Liver (tissue), 9 donors: ENCODE results near the gene ARHGEF7. TPM values are rescaled to one million over a fixed set of nuclear protein-coding genes. Genes with fewer than 3 reads are reported as not detected.

Experiments
- DNase-seq: peaks from one replicate; pipeline ENCODE4 v3.0.0-alpha.2; 2017; ENCODE audit warnings: low spot score
- H3K27ac ChIP-seq, 2 donors: one replicate each; pipeline ENCODE4 v1.7.0; 2013; ENCODE audit warnings: inconsistent platforms in 2 of 2, low read length in 2 of 2, control low read depth in 1 of 2, low read depth in 1 of 2, mild to moderate bottlenecking in 1 of 2
- H3K27me3 ChIP-seq, 4 donors: one replicate each; pipeline versions ENCODE4 v1.6.1 to v1.7.0; 2013; ENCODE audit warnings: low read length in 3 of 4, inconsistent platforms in 1 of 4, mild to moderate bottlenecking in 1 of 4, moderate library complexity in 1 of 4; ENCODE audit not compliant: control insufficient read depth in 4 of 4, insufficient read depth in 4 of 4
- H3K36me3 ChIP-seq, 4 donors: one replicate each; pipeline versions ENCODE4 v1.6.1 to v1.7.0; 2013; ENCODE audit warnings: low read length in 3 of 4, mild to moderate bottlenecking in 3 of 4, low read depth in 1 of 4, moderate library complexity in 1 of 4; ENCODE audit not compliant: control insufficient read depth in 4 of 4, insufficient read depth in 3 of 4
- H3K4me1 ChIP-seq, 4 donors: one replicate each; pipeline versions ENCODE4 v1.6.1 to v1.7.0; 2013; ENCODE audit warnings: low read length in 3 of 4, mild to moderate bottlenecking in 3 of 4, moderate library complexity in 1 of 4; ENCODE audit not compliant: control insufficient read depth in 4 of 4, insufficient read depth in 4 of 4
- H3K4me3 ChIP-seq, 3 donors: one replicate each; pipeline versions ENCODE4 v1.6.1 to v1.7.0; 2013; ENCODE audit warnings: low read length in 3 of 3, control low read depth in 1 of 3, low read depth in 1 of 3, mild to moderate bottlenecking in 1 of 3
- H3K9ac ChIP-seq, 2 donors: one replicate each; pipeline ENCODE4 v1.7.0; 2013; ENCODE audit warnings: low read length in 2 of 2, mild to moderate bottlenecking in 2 of 2, moderate library complexity in 2 of 2, control low read depth in 1 of 2, low read depth in 1 of 2
- H3K9me3 ChIP-seq, 4 donors: one replicate each; pipeline versions ENCODE4 v1.6.1 to v1.7.0; 2013; ENCODE audit warnings: low read length in 3 of 4; ENCODE audit not compliant: control insufficient read depth in 4 of 4
- FOXA1 ChIP-seq: IDR thresholded peaks from 2 replicates; pipeline ENCODE4 v1.6.1; 2016; ENCODE audit warnings: antibody characterized with exemption
- GABPA ChIP-seq, 2 donors: IDR thresholded peaks in 1 of 2; conservative IDR thresholded peaks in 1 of 2; 2 replicates each; pipeline ENCODE4 v1.6.1; 2016; ENCODE audit warnings: antibody characterized with exemption in 2 of 2, mild to moderate bottlenecking in 1 of 2, moderate library complexity in 1 of 2
- HNF4A ChIP-seq, 2 donors: conservative IDR thresholded peaks; 2 replicates each; pipeline ENCODE4 v1.6.1; 2016; ENCODE audit warnings: antibody characterized with exemption in 2 of 2, mild to moderate bottlenecking in 2 of 2
- HNF4G ChIP-seq: IDR thresholded peaks from 2 replicates; pipeline ENCODE4 v1.6.1; 2016; ENCODE audit warnings: antibody characterized with exemption
- RAD21 ChIP-seq, 2 donors: IDR thresholded peaks; 2 replicates each; pipeline ENCODE4 v1.6.1; 2016; ENCODE audit warnings: antibody characterized with exemption in 2 of 2, mild to moderate bottlenecking in 2 of 2
- RXRA ChIP-seq, 2 donors: IDR thresholded peaks; 2 replicates each; pipeline ENCODE4 v1.6.1; 2017 to 2018; ENCODE audit warnings: antibody characterized with exemption in 2 of 2, mild to moderate bottlenecking in 1 of 2
- TAF1 ChIP-seq: conservative IDR thresholded peaks from 2 replicates; pipeline ENCODE4 v1.6.1; 2016; ENCODE audit warnings: antibody characterized with exemption, mild to moderate bottlenecking
- YY1 ChIP-seq: IDR thresholded peaks from 2 replicates; pipeline ENCODE4 v1.6.1; 2016; ENCODE audit warnings: antibody characterized with exemption, mild to moderate bottlenecking
- WGBS: extraction: QIAGEN DNeasy Blood & Tissue Kit; methylation state at CpG from one replicate; pipeline ENCODE4 v1.1.7; 2013; 5-methylcytosine and 5-hydroxymethylcytosine counted together
- polyA plus RNA-seq, 2 donors: library from polyadenylated mRNA; stranded (reverse) in 1 of 2; unstranded in 1 of 2; fragments of 200-250 nt in 1 of 2; fragments of >200 nt in 1 of 2; fragmentation: Nextera tagmentation in 1 of 2; extraction: Ambion mirVana in 1 of 2; gene quantifications; one replicate each; pipeline versions ENCODE4 v1.2.1 to v1.2.3, GENCODE V29; 2013 to 2015
- total RNA-seq, 2 donors: library from RNA; depleted of rRNA; stranded (reverse); fragments of >200 nt; gene quantifications; one replicate each; pipeline ENCODE4 v1.2.3, GENCODE V29; 2014
- TF ChIP-seq, protein P1 (sequence below): fragments of 150-350 bp; IDR thresholded peaks from 2 replicates; pipeline ENCODE4 v1.5.1; 2017; ENCODE audit warnings: improper control_type of control experiment, low read depth, low read length; ENCODE audit not compliant: missing input control
- TF ChIP-seq, protein P2 (sequence below): IDR thresholded peaks from 2 replicates; pipeline ENCODE4 v1.6.1; 2016; ENCODE audit warnings: antibody characterized with exemption
- TF ChIP-seq, protein P3 (sequence below): IDR thresholded peaks from 2 replicates; pipeline ENCODE4 v1.6.1; 2016; ENCODE audit warnings: antibody characterized with exemption
- TF ChIP-seq, protein P4 (sequence below): IDR thresholded peaks from 2 replicates; pipeline ENCODE4 v1.6.1; 2016; ENCODE audit warnings: antibody characterized with exemption
- donor health status: healthy.
- donor health status: healthy.
- donor health status: healthy.
- donor health status: healthy.
- donor health status: healthy.

ARHGEF7 gene
- total and polyA plus RNA-seq, 4 donors, result 10.3 to 37.5 (median 20.1) TPM

DNA sequence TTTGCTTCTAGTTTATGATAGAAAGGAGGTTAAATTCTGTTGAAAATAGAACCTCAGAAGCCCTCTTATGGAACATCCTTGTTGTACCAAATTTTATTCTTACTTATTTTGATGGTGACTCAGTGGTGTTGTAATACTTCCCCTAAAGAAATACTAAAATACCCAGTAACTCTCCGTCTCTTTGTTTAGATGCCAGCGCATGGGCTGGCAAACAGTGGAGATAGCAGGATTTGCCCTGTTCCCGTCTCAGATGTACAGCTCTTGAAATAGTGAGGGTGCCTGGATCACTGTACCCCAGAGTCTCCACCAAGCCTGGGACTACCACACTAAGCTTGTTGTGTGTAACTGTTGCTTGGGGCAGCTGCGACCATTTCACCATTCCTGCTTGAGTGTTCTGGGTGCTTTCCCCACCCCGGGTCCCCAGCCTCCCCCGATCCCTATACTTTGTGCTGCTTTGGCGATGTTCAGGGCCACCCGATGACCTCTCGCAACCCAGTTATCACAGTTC lies 138.3 kb downstream of the ARHGEF7 start:
- WGBS, result 98% methylated on average over 9 of the region's 9 CpGs
- no peak for TF ChIP-seq YY1
- TF ChIP-seq, protein P1, sequence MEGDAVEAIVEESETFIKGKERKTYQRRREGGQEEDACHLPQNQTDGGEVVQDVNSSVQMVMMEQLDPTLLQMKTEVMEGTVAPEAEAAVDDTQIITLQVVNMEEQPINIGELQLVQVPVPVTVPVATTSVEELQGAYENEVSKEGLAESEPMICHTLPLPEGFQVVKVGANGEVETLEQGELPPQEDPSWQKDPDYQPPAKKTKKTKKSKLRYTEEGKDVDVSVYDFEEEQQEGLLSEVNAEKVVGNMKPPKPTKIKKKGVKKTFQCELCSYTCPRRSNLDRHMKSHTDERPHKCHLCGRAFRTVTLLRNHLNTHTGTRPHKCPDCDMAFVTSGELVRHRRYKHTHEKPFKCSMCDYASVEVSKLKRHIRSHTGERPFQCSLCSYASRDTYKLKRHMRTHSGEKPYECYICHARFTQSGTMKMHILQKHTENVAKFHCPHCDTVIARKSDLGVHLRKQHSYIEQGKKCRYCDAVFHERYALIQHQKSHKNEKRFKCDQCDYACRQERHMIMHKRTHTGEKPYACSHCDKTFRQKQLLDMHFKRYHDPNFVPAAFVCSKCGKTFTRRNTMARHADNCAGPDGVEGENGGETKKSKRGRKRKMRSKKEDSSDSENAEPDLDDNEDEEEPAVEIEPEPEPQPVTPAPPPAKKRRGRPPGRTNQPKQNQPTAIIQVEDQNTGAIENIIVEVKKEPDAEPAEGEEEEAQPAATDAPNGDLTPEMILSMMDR, result no peak
- TF ChIP-seq, protein P2, sequence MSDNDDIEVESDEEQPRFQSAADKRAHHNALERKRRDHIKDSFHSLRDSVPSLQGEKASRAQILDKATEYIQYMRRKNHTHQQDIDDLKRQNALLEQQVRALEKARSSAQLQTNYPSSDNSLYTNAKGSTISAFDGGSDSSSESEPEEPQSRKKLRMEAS, result no peak
- TF ChIP-seq, protein P3, sequence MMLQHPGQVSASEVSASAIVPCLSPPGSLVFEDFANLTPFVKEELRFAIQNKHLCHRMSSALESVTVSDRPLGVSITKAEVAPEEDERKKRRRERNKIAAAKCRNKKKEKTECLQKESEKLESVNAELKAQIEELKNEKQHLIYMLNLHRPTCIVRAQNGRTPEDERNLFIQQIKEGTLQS, result no peak
- TF ChIP-seq, protein P4, sequence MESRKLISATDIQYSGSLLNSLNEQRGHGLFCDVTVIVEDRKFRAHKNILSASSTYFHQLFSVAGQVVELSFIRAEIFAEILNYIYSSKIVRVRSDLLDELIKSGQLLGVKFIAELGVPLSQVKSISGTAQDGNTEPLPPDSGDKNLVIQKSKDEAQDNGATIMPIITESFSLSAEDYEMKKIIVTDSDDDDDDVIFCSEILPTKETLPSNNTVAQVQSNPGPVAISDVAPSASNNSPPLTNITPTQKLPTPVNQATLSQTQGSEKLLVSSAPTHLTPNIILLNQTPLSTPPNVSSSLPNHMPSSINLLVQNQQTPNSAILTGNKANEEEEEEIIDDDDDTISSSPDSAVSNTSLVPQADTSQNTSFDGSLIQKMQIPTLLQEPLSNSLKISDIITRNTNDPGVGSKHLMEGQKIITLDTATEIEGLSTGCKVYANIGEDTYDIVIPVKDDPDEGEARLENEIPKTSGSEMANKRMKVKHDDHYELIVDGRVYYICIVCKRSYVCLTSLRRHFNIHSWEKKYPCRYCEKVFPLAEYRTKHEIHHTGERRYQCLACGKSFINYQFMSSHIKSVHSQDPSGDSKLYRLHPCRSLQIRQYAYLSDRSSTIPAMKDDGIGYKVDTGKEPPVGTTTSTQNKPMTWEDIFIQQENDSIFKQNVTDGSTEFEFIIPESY, result no peak
- TF ChIP-seq HNF4A (conservative IDR thresholded peaks at IDR 0.05), result no peak
- H3K9me3 ChIP-seq, result no peaks in the 10 kb centered on the region
- H3K4me1 ChIP-seq, result peaks cover under 1 to 10% (median 4%) of the 10 kb centered on the region in 4 donors
- H3K4me3 ChIP-seq, result no peak overlapping the region
- H3K9ac ChIP-seq, result no peak overlapping the region
- no peak for DNase-seq
- no peak overlapping the region for H3K27ac ChIP-seq
- peaks cover 0 to 39% (median 19%) of the 10 kb centered on the region in 4 donors for H3K36me3 ChIP-seq
- no peaks in the 10 kb centered on the region for H3K27me3 ChIP-seq

DNA sequence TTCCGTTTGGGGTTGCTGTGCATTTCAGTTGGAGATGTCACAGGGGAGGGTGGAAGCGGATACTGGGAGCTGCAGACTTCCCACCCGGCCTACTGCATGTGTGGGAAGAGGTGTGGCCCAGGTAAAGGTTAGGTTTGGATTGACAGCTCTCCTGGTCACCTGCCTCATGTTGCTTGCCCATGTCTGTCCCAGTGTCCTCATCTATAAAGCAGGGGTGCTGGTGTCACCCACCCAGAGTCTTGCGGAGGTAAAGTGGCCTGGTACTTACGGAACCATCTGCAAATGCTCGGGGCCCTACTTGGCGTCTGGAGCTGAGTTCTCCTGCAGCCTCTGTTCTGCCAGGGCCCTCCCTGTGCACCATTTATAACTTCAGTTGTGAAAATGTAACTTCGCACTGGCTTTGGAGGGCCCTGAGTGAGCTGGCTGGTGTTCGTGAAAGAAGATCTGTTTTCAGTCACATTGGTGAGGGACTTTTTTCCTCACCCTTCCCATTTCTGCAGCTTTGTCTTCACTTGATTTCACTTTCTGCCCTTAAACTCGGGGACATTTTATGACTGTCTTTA lies 140.2 kb downstream of the ARHGEF7 start:
- peaks cover 0 to 40% (median 28%) of the 10 kb centered on the region in 4 donors for H3K36me3 ChIP-seq
- no peak overlapping the region for H3K9ac ChIP-seq
- WGBS, result 96% methylated on average over 10 of the region's 10 CpGs
- H3K27me3 ChIP-seq, result no peaks in the 10 kb centered on the region
- H3K9me3 ChIP-seq, result no peaks in the 10 kb centered on the region
- no peaks in the 10 kb centered on the region for H3K4me1 ChIP-seq
- no peak overlapping the region for H3K27ac ChIP-seq
- TF ChIP-seq RAD21 (IDR thresholded peaks at IDR 0.05), result no peak
- no peak for TF ChIP-seq YY1
- no peak for TF ChIP-seq HNF4G
- TF ChIP-seq, protein P1, result no peak
- no peak for TF ChIP-seq GABPA (IDR thresholded peaks at IDR 0.05 in 1 of 2, conservative IDR thresholded peaks at IDR 0.05 in 1 of 2)
- no peak for TF ChIP-seq FOXA1
- TF ChIP-seq RXRA (IDR thresholded peaks at IDR 0.05), result no peak
- TF ChIP-seq, protein P2, result no peak
- TF ChIP-seq TAF1, result no peak
- no peak for DNase-seq
- no peak overlapping the region for H3K4me3 ChIP-seq
